Osteoblast (primary cell): ENCODE data around the gene TUT1. TPM values are rescaled to one million over a fixed set of nuclear protein-coding genes. Genes with fewer than 3 reads are reported as not detected.

Experiments
- DNase-seq: peaks from one replicate; pipeline ENCODE4 v3.0.0; 2011; ENCODE audit warnings: low spot score, mixed read lengths; ENCODE audit not compliant: insufficient read length; ENCODE audit errors: missing footprints
- H2AFZ ChIP-seq: 2 replicates; pipeline ENCODE4 v1.6.0; 2011; ENCODE audit warnings: mild to moderate bottlenecking, low read length
- H3K27ac ChIP-seq: 2 replicates; pipeline ENCODE4 v1.5.1; 2011; ENCODE audit warnings: mild to moderate bottlenecking, low read depth, low read length, moderate library complexity
- H3K27me3 ChIP-seq: 2 replicates; pipeline ENCODE4 v1.6.0; 2012; ENCODE audit warnings: mild to moderate bottlenecking, control low read depth, inconsistent platforms, low read length, moderate library complexity; ENCODE audit not compliant: insufficient read depth
- H3K36me3 ChIP-seq: 2 replicates; pipeline ENCODE4 v1.5.1; 2011; ENCODE audit warnings: mild to moderate bottlenecking, low read length, control low read depth, moderate library complexity; ENCODE audit not compliant: insufficient read depth
- H3K4me1 ChIP-seq: 2 replicates; pipeline ENCODE4 v1.5.1; 2011; ENCODE audit warnings: mild to moderate bottlenecking, low read length, control low read depth, moderate library complexity; ENCODE audit not compliant: insufficient read depth
- H3K4me2 ChIP-seq: 2 replicates; pipeline ENCODE4 v1.6.0; 2011; ENCODE audit warnings: mild to moderate bottlenecking, low read length; ENCODE audit not compliant: insufficient read depth
- H3K4me3 ChIP-seq: fragments of 200-600 bp; sonication (generic); 3 replicates; pipeline ENCODE4 v1.5.1; 2012; ENCODE audit warnings: mild to moderate bottlenecking, low read length, inconsistent platforms; ENCODE audit not compliant: insufficient read depth
- H3K79me2 ChIP-seq: 2 replicates; pipeline ENCODE4 v1.6.0; 2012; ENCODE audit warnings: mild to moderate bottlenecking, low read length, control low read depth, inconsistent platforms; ENCODE audit not compliant: insufficient read depth
- H3K9me3 ChIP-seq: 2 replicates; pipeline ENCODE4 v1.5.1; 2011; ENCODE audit warnings: low read depth, low read length, control low read depth
- H4K20me1 ChIP-seq: 2 replicates; pipeline ENCODE4 v1.6.0; 2012; ENCODE audit warnings: mild to moderate bottlenecking, low read length, control low read depth; ENCODE audit not compliant: insufficient read depth
- CTCF ChIP-seq: IDR thresholded peaks from 2 replicates; pipeline ENCODE4 v1.5.1; 2011; ENCODE audit warnings: mild to moderate bottlenecking, low read depth, low read length, moderate library complexity; ENCODE audit errors: extremely low read depth
- total RNA-seq: library from RNA; depleted of rRNA; stranded (reverse); fragments of >200 nt; gene quantifications from 2 replicates; pipeline ENCODE4 v1.2.3, GENCODE V29; 2012

TUT1 gene
- total RNA-seq, 1 donor, result 7.6 TPM

- Histone ChIP-seq H3K27ac (no peak overlapping the region), H3K9me3 (no peaks in the 10 kb centered on the region), H3K4me1 (peaks cover 12% of the 10 kb centered on the region), H3K4me2 (no peak overlapping the region), H3K4me3 (no peak overlapping the region), H3K27me3 (no peaks in the 10 kb centered on the region), H4K20me1 (peaks cover 2% of the 10 kb centered on the region), H2AFZ (no peak overlapping the region), H3K36me3 (peaks cover 49% of the 10 kb centered on the region), H3K79me2 (peaks cover 11% of the 10 kb centered on the region)
- DNase-seq, result no peak
- no peak for TF ChIP-seq CTCF
Observed at GRCh38 chr11:62607714-62608113, 16.4 kb upstream of the TUT1 start.

- H3K4me2 ChIP-seq, result no peak overlapping the region
- H3K4me3 ChIP-seq, result no peak overlapping the region
- H4K20me1 ChIP-seq, result peaks cover 2% of the 10 kb centered on the region
- peaks cover 9% of the 10 kb centered on the region for H3K4me1 ChIP-seq
- H3K9me3 ChIP-seq, result no peaks in the 10 kb centered on the region
- peaks cover 11% of the 10 kb centered on the region for H3K79me2 ChIP-seq
- H3K36me3 ChIP-seq, result peaks cover 49% of the 10 kb centered on the region
- DNase-seq, result no peak
- no peak overlapping the region for H2AFZ ChIP-seq
- no peak overlapping the region for H3K27ac ChIP-seq
- no peaks in the 10 kb centered on the region for H3K27me3 ChIP-seq
- no peak for TF ChIP-seq CTCF
Observed at GRCh38 chr11:62605902-62606301, 14.6 kb upstream of the TUT1 start.

GRCh38 chr11:62605467-62605866, 14.1 kb upstream of the TUT1 start:
- H3K4me1 ChIP-seq, result peaks cover 10% of the 10 kb centered on the region
- DNase-seq, result no peak
- peaks cover 6% of the 10 kb centered on the region for H4K20me1 ChIP-seq
- H3K36me3 ChIP-seq, result peaks cover 45% of the 10 kb centered on the region
- no peaks in the 10 kb centered on the region for H3K27me3 ChIP-seq
- no peak overlapping the region for H3K4me2 ChIP-seq
- H3K9me3 ChIP-seq, result no peaks in the 10 kb centered on the region
- H3K79me2 ChIP-seq, result peaks cover 12% of the 10 kb centered on the region
- no peak overlapping the region for H3K4me3 ChIP-seq
- no peak overlapping the region for H2AFZ ChIP-seq
- TF ChIP-seq CTCF, result no peak
- H3K27ac ChIP-seq, result no peak overlapping the region

GRCh38 chr11:62604460-62605120, 13.3 kb upstream of the TUT1 start:
- H3K4me3 ChIP-seq, result no peak overlapping the region
- H3K79me2 ChIP-seq, result peaks cover 19% of the 10 kb centered on the region
- peaks cover 13% of the 10 kb centered on the region for H4K20me1 ChIP-seq
- peaks cover 46% of the 10 kb centered on the region for H3K36me3 ChIP-seq
- no peaks in the 10 kb centered on the region for H3K27me3 ChIP-seq
- no peak overlapping the region for H3K4me2 ChIP-seq
- TF ChIP-seq CTCF, result no peak
- H3K9me3 ChIP-seq, result no peaks in the 10 kb centered on the region
- no peak for DNase-seq
- no peak overlapping the region for H2AFZ ChIP-seq
- no peak overlapping the region for H3K27ac ChIP-seq
- H3K4me1 ChIP-seq, result peaks cover 18% of the 10 kb centered on the region
